OCI-LY7 (cell line): ENCODE results near the gene ERC1.

Source experiments
- EZH2phosphoT487 ChIP-seq: fragments of 200-600 bp; sonication (generic); IDR thresholded peaks from 2 replicates; pipeline ENCODE4 v1.6.1; 2018; ENCODE audit warnings: low read depth, borderline replicate concordance, mild to moderate bottlenecking, mixed run types, antibody characterized with exemption, low read length, moderate library complexity, mixed read lengths
- TF ChIP-seq, protein P1 (sequence below): fragments of 200-600 bp; sonication (generic); conservative IDR thresholded peaks from 2 replicates; pipeline ENCODE4 v1.5.1; 2014; ENCODE audit warnings: mild to moderate bottlenecking, antibody characterized with exemption, low read length, moderate library complexity, mixed read lengths

DNA sequence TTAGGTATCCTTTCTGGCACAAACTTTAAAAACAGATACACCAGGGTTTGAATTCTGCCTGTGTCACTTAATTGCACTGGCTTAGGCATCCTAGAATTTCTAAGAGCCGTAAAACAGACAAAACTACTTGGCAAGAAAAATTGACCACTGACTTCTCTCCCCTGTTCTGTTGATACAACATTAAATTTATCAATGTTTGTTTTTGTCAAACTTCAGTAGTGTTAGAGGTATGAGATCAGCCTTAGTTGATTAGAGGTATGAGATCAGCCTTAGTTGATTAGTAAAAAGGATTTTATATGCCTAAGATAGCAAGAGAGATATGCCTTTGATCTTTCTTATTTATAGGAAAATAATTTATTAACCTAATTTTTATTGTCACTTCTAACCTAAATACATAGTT is 320.1 kb downstream of the ERC1 start:
- TF ChIP-seq, protein P1, sequence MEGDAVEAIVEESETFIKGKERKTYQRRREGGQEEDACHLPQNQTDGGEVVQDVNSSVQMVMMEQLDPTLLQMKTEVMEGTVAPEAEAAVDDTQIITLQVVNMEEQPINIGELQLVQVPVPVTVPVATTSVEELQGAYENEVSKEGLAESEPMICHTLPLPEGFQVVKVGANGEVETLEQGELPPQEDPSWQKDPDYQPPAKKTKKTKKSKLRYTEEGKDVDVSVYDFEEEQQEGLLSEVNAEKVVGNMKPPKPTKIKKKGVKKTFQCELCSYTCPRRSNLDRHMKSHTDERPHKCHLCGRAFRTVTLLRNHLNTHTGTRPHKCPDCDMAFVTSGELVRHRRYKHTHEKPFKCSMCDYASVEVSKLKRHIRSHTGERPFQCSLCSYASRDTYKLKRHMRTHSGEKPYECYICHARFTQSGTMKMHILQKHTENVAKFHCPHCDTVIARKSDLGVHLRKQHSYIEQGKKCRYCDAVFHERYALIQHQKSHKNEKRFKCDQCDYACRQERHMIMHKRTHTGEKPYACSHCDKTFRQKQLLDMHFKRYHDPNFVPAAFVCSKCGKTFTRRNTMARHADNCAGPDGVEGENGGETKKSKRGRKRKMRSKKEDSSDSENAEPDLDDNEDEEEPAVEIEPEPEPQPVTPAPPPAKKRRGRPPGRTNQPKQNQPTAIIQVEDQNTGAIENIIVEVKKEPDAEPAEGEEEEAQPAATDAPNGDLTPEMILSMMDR, result no peak
- no peak for TF ChIP-seq EZH2phosphoT487
